ENCODE data around the gene RARB.

The RARB gene

DNA sequence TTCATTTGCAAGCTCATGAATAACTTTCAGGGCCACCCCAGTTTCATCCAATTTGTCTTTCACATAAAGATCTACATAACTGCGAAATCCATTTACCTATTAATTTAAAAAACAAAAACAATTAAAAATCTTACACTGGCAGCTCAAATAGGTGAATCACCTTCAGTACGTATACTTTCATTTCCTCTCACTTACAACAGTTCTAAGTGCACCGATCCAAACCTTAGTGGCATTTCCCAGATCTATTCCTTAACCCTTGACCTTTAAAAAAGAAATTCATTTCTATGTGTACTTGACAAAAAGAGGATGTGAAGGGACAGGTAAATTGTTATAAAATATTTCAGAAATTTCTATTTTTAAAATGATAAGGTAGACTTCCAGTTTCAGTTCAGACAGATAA, 205.9 kb downstream of the RARB start:
- no peak overlapping the region for H3K4me3 ChIP-seq (ENCODE audit: low read depth, low read length)
- DNase-seq (ENCODE audit: low read depth, low spot score), result no peak
- in situ Hi-C loops (cut with HindIII; ENCODE audit: low sequenced_read_pairs), result no loop called here
- no peak for TF ChIP-seq CTCF (IDR thresholded peaks at IDR 0.05; ENCODE audit: low read depth, low read length)

DNA sequence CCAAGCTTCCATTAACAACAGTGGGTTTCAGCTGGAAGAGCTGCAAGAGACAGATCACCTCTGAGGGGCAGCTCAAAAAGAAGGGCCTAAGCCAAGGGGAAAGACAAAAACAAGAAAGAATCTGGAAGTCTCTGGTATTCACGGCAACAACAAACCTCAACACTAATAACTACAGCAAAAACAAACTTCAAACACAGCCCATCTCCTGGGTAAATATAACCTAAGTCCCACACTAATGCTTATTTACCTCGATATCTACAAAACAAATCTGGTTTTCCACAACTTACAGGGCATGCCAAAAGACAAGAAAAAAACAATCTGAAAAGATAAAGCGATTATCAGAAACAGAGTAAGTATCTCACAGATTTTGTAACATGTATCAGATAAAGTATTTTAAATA, 207.0 kb downstream of the RARB start:
- DNase-seq (ENCODE audit: low read depth, low spot score), result no peak
- no peak overlapping the region for H3K4me3 ChIP-seq (ENCODE audit: low read depth, low read length)
- TF ChIP-seq CTCF (IDR thresholded peaks at IDR 0.05; ENCODE audit: low read depth, low read length), result no peak
- in situ Hi-C loops (cut with HindIII; ENCODE audit: low sequenced_read_pairs), result no loop called here
